Ishikawa (cell line): ENCODE results near the gene MFN2.
A peak's percentile ranks its signal among the peaks of the same experiment; 100 is the strongest.

ENCODE experiments used
- CEBPB ChIP-seq: IDR thresholded peaks from 2 replicates; pipeline ENCODE4 v1.6.1; 2012
- CREB1 ChIP-seq: IDR thresholded peaks from 2 replicates; pipeline ENCODE4 v1.6.1; 2012; ENCODE audit warnings: low read depth
- EGR1 ChIP-seq: IDR thresholded peaks from 2 replicates; pipeline ENCODE4 v1.6.1; 2012
- EP300 ChIP-seq: IDR thresholded peaks from 2 replicates; pipeline ENCODE4 v1.6.1; 2012; ENCODE audit warnings: borderline replicate concordance
- FOXM1 ChIP-seq: IDR thresholded peaks from 2 replicates; pipeline ENCODE4 v1.6.1; 2012; ENCODE audit warnings: low read depth, borderline replicate concordance
- MAX ChIP-seq: IDR thresholded peaks from 2 replicates; pipeline ENCODE4 v1.6.1; 2012
- NFIC ChIP-seq: IDR thresholded peaks from 2 replicates; pipeline ENCODE4 v1.6.1; 2012
- RAD21 ChIP-seq: IDR thresholded peaks from 2 replicates; pipeline ENCODE4 v1.6.1; 2012; ENCODE audit warnings: low read depth
- REST ChIP-seq: IDR thresholded peaks from 2 replicates; pipeline ENCODE4 v1.6.1; 2012; ENCODE audit warnings: low read depth, mild to moderate bottlenecking
- TAF1 ChIP-seq: IDR thresholded peaks from 2 replicates; pipeline ENCODE4 v1.6.1; 2012; ENCODE audit warnings: low read depth, mild to moderate bottlenecking
- TCF12 ChIP-seq: IDR thresholded peaks from 2 replicates; pipeline ENCODE4 v1.6.1; 2012; ENCODE audit warnings: low read depth
- TEAD4 ChIP-seq: IDR thresholded peaks from 2 replicates; pipeline ENCODE4 v1.6.1; 2012
- USF1 ChIP-seq: IDR thresholded peaks from 2 replicates; pipeline ENCODE4 v1.6.1; 2012
- YY1 ChIP-seq: IDR thresholded peaks from 2 replicates; pipeline ENCODE4 v1.6.1; 2012; ENCODE audit warnings: low read depth
- ZBTB7A ChIP-seq: IDR thresholded peaks from 2 replicates; pipeline ENCODE4 v1.6.1; 2012; ENCODE audit warnings: low read depth

The MFN2 gene

GRCh38 chr1:12040457-12041051 is 60.3 kb downstream of the MFN2 start:
- TF ChIP-seq TCF12 (peak; percentile 60; the same call in 1 of the 2 replicates), NFIC (peak; percentile 55), USF1 (no peak), TAF1 (no peak), CREB1 (no peak)

GRCh38 chr1:12044187-12044877 is 64.1 kb downstream of the MFN2 start:
- peak; percentile 66 for TF ChIP-seq USF1

GRCh38 chr1:12046749-12047119 is 66.5 kb downstream of the MFN2 start:
- no peak for TF ChIP-seq YY1
- no peak for TF ChIP-seq TAF1
- TF ChIP-seq RAD21: no peak
- no peak for TF ChIP-seq ZBTB7A
- no peak for TF ChIP-seq CEBPB
- TF ChIP-seq EP300: no peak
- no peak for TF ChIP-seq NFIC
- TF ChIP-seq USF1: no peak
- TF ChIP-seq TCF12: no peak
- TF ChIP-seq FOXM1: no peak

GRCh38 chr1:12047120-12047876 is 67.1 kb downstream of the MFN2 start:
- no peak for TF ChIP-seq MAX
- TF ChIP-seq TEAD4: no peak
- no peak for TF ChIP-seq TAF1
- no peak for TF ChIP-seq EP300
- TF ChIP-seq USF1: no peak
- TF ChIP-seq REST: no peak
- no peak for TF ChIP-seq RAD21
- no peak for TF ChIP-seq ZBTB7A
- TF ChIP-seq CREB1: no peak
- TF ChIP-seq FOXM1: no peak
- no peak for TF ChIP-seq YY1
- TF ChIP-seq NFIC: no peak
- no peak for TF ChIP-seq TCF12
- TF ChIP-seq EGR1: no peak
- no peak for TF ChIP-seq CEBPB

GRCh38 chr1:12048372-12048771 is 68.1 kb downstream of the MFN2 start:
- TF ChIP-seq TEAD4: no peak
- no peak for TF ChIP-seq EP300
- TF ChIP-seq CREB1: no peak
- TF ChIP-seq USF1: no peak
- no peak for TF ChIP-seq CEBPB
- TF ChIP-seq EGR1: no peak
- TF ChIP-seq TCF12: no peak
- TF ChIP-seq ZBTB7A: no peak
- TF ChIP-seq RAD21: no peak
- TF ChIP-seq REST: no peak
- no peak for TF ChIP-seq FOXM1
- no peak for TF ChIP-seq MAX
- TF ChIP-seq TAF1: no peak
- TF ChIP-seq YY1: no peak
- TF ChIP-seq NFIC: no peak
